NCI-H1092 (cell line): ENCODE data around the gene LYPD5.
A peak's percentile ranks its signal among the peaks of the same experiment; 100 is the strongest.
"Not testable (repeated sequence)": the region's sequence is repeated elsewhere in the genome, so short reads cannot be mapped to it uniquely, and the experiment has no call there.

Experiments used
- DNase-seq: peaks from one replicate; lab custom pipeline; 2025; lab: John Stamatoyannopoulos, UW

The LYPD5 gene

GRCh38 chr19:43806401-43806800, 4.2 kb upstream of the LYPD5 start:
- not testable (repeated sequence) for DNase-seq

DNA sequence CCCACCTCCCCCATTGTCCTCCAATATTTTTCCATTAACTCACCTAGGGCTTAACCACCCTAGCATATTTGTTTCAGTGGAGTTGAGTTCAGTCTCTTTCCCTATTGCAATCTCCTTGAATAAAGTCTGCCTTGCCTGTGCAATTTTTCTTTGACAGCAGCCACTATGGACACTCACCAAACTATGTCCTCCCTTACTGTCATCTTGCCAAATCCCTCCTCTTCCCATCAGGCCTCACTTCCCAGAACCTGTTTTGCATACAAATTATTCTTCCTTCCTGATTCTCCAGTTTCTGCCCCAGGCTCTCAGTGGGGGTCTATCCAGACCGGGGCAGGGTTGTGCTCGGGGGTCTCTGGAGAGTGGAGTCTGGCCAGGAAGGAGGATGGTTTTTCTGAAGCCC, 2.2 kb upstream of the LYPD5 start:
- no peak for DNase-seq

GRCh38 chr19:43799502-43800142, 2.6 kb downstream of the LYPD5 start:
- DNase-seq, result no peak

DNA sequence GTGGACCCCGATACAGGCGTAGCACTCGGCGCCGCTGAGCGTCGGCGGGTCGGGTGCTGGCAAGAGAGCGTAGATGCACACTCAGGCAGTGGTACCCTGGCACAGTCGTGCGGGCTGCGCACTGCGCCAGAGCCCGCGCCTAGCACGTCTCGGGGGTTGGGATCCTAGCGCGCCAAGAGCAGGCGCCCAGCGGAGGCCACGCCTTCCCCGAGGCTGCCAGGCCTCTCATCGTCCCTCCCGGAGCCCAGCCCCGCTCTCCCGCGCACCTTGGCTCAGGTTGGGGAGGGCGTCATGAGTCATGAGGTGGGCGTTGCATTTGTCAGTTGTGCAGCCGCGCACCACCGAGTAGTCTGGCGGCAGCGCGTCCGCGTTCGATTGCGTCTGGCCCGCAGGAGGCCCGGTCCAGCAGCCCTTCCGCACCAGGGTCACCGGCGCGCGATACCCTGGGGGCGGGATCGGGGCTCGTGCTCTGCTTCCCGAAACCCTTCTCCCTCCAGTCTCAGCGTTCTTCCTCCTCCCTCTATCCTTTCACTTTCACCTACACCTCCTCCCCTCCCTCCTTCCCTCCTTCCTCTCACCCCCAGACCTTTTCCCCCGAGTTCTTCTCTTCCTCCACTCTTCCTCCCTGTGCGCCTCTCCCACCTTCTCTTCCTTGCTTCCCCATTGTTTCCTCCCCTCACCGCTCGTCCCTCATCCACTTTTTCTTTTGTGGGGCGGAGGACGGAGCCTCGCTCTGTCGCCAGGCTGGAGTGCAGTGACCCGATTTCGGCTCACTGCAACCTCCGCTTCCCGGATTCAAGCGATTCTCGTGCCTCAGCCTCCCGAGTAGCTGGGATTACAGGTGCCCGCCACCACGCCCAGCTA, 3.5 kb downstream of the LYPD5 start:
- DNase-seq, result no peak

DNA sequence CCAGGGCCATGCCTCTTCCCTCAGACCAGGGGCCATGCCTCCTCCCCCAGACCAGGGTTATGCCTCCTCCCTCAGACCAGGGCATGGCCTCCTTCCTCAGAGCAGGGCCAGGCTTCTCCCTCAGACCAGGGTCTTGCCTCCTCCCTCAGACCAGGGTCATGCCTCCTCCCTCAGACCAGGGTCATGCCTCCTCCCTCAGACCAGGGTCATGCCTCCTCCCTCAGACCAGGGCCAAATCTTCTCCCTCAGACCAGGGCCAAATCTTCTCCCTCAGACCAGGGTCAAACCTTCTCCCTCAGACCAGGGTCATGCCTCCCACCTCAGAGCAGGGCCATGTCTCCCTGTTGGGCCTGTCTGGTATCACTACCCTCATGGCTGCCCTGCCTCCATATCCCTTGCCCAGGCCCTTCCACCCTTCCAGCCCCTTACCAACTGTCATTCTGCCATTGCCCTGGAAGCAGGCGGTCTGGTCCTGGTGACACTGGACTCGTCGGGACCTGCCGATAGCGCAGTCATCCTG, 4.2 kb downstream of the LYPD5 start:
- DNase-seq, result no peak

- no peak for DNase-seq
These were observed 4.7 kb downstream of the LYPD5 start for GRCh38 chr19:43797556-43797955.

DNA sequence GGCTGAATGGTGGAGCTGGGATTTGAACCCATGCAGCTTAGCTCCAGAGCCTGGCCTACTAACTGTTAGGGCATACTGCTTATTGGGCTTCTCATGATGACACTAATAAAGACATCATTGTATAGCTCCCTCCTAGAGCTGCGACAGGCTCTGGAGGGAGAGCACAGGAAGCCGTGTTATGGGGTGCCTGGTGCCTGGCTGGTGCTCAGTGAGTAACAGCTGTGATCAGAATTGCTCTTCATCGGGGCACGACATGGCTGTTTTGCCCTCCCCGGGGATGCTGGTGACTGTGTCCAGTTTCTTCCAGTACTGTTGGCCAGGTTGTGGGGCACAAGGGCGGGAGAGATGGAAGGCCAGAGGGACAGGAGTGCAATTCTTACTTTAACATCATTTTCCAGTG, 5.1 kb downstream of the LYPD5 start:
- DNase-seq, result no peak

GRCh38 chr19:43790587-43790986, 11.7 kb downstream of the LYPD5 start:
- DNase-seq, result no peak

- DNase-seq, result no peak
These were observed 13.2 kb downstream of the LYPD5 start for GRCh38 chr19:43789029-43789428.

DNA sequence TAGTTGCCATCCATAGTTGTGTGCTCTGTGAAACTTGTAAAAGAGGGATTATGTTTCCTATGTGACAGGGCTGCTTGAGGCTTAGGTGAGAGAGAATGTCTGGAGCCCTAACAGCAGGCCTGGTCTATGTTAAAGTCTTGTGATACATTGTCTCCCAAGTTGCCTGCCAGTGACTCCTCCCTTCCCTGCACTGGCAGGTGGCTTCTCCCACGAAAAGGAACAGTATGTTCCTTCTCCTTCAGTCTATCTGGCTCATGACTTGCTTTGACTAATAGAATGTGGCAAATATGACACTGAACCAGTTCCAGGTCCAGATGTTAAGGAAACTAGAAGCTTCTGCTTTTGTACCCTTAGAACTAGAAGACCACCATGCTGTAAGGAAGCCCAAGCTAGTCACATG, 15.6 kb downstream of the LYPD5 start:
- no peak for DNase-seq

DNA sequence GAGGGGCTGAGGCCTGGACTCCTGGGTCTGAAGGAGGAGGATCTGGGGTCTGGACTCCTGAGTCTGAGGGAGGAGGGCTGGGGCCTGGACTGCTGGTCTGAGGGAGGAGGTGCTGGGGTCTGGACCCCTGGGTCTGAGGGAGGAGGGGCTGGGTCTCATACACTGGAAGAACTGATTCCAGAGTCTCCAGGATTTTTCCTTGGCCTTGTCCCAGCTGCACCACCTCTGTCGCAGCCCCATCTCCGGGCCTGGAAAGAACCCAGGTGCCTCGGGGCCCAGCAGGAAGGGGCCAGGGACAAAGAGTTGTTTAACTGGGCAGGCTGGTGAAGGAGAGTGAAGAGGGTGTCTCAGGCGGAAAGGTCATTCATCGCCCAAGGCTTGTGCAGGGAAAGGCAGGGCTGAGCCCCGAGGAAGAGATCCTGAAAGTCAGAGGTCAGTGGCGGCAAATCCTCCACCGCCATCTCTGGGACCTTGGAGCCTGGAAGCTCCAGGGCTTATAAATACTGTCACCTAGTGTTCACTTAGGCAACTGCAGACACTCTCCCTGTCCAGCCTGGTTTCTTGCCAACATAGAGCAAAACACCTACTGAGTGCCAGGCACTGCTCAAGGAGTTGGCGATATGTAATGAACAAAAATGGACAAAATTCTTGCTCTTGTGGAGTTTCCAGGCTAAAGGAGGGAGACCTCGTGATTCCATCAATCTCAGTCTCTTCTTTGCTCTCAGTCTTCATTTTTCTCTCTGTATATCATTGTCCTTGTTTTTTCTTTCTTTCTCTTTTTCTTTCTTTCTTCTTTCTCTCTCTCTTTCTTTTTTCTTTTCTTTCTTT, 17.1 kb downstream of the LYPD5 start:
- DNase-seq, result peak; percentile 25

DNA sequence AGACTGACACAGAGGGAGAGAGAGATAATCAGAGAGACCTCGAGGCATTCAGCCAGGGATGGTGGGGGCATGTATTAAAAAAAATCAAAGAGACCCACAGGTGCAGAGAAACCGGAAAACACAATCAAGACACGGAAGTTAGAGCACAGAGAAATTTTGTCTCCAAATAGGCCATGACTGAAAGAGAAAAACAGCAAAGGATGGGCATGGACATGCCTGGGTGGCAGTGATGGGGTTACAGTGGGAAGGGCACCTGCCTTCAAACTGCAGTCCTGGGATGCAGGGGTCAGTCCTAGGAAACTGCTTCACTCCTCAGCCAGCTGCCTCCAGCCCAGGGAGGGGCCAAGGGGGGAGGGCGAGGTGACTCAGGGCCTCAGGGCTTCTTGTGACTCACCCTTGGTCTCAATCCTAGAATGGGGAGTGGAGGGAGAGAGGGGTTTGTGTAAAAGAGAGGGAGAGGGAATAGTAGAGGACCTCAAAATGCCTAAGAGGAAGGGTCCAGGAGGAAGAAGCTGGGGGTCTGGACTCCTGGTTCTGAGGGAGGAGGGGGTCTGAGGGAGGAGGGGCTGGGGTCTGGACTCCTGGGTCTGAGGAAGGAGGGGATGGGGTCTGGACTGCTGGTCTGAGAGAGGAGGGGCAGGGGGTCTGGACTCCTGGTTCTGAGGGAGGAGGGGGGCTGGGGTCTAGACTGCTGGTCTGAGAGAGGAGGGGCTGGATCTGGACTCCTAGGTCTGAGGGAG, 17.8 kb downstream of the LYPD5 start:
- no peak for DNase-seq

- no peak for DNase-seq
These were observed 18.6 kb downstream of the LYPD5 start for GRCh38 chr19:43783636-43784035.

DNA sequence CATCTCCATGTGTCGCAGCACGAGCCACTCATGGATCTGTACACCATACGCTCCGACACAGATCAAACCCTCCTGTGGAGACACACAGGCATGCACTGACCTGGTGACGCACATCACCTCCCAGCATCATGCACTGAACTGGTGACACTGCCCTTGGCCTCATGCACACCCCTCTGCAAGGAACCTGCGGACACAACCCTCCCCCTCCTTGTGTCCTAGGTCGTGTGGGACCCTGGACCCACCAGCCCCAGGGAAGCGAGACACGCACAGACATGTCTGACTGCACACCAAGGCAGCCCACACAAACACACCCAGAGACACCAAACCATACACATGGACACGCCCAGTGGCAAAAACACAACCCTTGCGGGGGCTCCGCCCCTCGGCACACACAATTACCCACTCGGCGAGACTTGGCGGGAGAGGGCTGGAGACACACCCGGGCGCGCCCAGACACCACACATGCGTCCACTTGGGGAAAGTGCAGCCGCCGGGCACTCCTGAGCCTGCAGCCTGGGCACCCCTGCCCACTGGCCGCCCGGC, 19.5 kb downstream of the LYPD5 start:
- DNase-seq, result no peak

DNA sequence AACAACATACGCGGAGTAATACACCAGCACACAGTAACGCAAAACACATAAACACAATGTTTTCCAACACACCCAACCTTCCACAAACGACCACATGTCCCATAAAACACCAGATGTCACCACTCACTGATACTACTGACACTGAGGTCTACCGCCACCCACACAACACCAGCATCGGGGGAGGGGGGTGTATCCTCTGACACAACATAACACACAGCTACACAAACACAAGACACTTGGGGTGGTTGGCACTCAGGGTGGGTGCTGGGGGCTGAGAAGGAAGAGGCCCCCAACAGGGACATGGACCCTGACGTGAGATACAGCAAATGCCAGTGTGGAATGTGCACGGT, 20.0 kb downstream of the LYPD5 start:
- no peak for DNase-seq

DNA sequence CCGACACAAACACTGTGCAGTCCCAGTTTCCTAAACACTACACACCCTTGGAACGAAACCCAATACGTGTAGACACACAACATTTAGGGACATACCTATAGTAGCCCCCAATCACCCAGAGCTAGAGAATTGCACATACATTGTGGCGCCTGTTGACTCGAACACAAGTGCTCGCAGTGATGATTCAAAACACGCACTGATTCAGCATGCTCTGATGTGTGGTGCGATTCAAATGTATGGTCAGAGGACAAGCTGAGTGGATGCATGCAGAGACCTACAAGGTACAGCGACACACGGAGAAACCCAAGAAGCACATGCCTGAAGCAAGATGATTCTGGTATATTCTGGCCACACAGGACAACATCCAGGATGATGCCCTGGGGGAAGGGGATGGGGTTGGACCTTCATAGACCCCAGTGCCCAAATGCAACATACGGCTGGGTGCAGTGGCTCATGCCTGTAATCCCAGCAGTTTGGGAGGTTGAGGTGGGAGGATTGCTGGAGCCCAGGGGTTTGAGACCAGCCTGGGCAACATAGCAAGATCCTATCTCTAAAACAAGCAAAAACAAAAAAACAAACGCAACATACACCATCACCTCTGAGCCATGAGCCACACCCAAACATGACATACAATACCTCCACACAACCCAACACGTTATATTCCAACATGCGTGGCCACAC, 20.5 kb downstream of the LYPD5 start:
- no peak for DNase-seq

- no peak for DNase-seq
These were observed 21.3 kb downstream of the LYPD5 start, which contains the start of gene KCNN4 for GRCh38 chr19:43780706-43781525. KCNN4 (minus strand) TSS chr19:43780973; CDS start chr19:43780861, 112 bp downstream.

DNA sequence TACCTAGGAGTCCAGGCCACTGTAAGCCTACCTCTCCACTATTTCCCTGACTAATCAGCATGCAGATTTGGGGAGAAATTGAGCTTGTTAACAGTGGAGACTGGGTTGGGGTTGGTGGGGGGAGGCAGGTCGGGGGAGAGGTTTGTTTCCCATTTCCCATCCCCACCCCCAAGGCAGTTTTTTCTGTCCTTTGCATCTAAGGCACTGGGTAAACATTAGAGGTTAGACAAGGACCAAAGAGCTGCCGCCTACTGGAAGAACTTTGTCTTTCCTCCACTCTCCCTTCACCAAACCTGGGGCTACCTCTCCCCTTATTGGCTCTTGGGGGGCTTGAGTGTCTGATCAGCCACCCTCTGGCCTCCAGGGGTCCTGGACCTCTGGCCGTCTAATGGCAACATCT, 22.4 kb downstream of the LYPD5 start:
- no peak for DNase-seq

DNA sequence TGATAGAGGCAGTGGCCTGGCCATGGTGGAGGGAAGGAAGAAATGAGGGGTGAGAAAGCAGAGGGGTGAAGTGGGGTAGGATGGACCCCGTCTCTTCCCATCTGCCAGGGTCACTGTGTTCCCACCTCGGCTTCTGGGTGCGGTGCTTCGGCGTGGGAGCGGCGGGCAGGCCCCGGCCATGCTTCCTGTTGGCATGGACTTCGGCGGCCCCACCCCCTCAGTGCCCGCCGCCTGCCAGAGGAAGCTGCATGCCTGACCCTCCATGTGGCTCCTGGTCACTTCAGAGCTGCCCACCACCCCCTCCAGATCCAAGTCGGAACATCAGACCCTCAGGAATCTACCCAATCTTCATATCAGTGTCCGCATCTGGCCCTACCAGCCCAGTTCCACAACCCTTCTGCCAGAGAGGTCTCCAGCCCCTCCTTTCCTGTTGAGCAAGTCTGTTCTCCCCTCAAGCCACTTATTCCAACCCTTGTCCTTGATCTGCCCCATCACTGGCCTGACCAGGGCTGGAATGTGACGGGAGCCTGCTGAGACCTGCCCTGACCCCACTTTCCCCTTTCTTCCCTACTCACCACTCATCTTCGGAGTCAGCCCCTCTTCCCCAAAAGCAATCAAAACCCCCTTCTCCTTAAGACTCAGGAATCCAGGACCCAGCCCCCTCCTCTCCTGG, 23.0 kb downstream of the LYPD5 start:
- DNase-seq, result no peak
